PC-9 (cell line): ENCODE data around the gene PPFIBP1.

ENCODE experiments used
- CTCF ChIP-seq: fragments of 200-600 bp; sonication (generic); conservative IDR thresholded peaks from 2 replicates; pipeline ENCODE4 v1.6.1; 2017; ENCODE audit warnings: mixed run types, antibody characterized with exemption, mild to moderate bottlenecking, moderate library complexity
- EZH2 ChIP-seq: fragments of 200-600 bp; sonication (generic); IDR thresholded peaks from 2 replicates; pipeline ENCODE4 v1.8.0; 2017; ENCODE audit warnings: antibody characterized with exemption, low read depth

GRCh38 chr12:27604431-27604830, 80.4 kb downstream of the PPFIBP1 start:
- TF ChIP-seq CTCF: no peak
- TF ChIP-seq EZH2: no peak
